ENCODE results near the gene ZFYVE9. TPM values are rescaled to one million over a fixed set of nuclear protein-coding genes. Genes with fewer than 3 reads are reported as not detected.
"Not testable (repeated sequence)": the region's sequence is repeated elsewhere in the genome, so short reads cannot be mapped to it uniquely, and the experiment has no call there.

The ZFYVE9 gene
- total RNA-seq, 1 donor, result 6.6 TPM

DNA sequence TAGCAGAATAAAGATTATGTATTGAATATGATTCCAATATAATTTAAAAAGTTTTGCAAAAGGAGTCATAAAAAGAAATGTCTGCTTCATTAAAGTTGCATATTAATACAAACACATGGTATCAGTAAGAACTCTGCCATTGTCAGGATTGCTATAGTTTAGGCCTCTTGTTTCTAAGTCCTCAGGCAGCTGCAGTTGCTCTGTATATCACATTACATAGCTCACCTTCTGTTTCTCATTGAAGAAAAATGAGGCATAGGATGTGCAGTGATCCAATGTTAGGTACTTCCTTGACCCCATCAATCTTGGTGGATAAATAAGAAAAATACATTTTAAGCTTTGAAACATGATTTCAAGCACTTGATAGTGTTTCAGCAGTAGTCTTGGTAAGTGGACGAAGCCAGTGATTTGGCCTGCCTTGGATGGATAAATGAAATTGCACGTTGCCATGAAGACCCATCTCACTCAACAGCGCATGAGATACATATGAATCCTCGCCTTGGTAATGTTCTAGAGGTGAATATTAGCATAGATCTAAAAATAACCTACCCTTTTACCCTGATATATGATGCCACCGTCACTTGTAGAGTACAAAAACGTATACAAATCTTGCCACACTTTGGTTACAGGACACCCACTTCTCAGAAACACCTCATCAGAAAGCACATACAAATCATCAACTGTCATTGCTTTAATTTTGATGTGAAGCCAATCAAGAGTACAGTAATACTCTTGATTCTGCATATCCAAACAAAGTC lies 25.3 kb downstream of the ZFYVE9 start:
- Histone ChIP-seq H3K27me3 (ENCODE audit: insufficient read depth, low read length) (no peaks in the 10 kb centered on the region), H3K9me3 (ENCODE audit: low read depth, low read length) (peaks cover 5% of the 10 kb centered on the region), H3K4me1 (ENCODE audit: insufficient read depth, low read length) (no peaks in the 10 kb centered on the region), H3K4me3 (ENCODE audit: low read length) (no peak overlapping the region)

DNA sequence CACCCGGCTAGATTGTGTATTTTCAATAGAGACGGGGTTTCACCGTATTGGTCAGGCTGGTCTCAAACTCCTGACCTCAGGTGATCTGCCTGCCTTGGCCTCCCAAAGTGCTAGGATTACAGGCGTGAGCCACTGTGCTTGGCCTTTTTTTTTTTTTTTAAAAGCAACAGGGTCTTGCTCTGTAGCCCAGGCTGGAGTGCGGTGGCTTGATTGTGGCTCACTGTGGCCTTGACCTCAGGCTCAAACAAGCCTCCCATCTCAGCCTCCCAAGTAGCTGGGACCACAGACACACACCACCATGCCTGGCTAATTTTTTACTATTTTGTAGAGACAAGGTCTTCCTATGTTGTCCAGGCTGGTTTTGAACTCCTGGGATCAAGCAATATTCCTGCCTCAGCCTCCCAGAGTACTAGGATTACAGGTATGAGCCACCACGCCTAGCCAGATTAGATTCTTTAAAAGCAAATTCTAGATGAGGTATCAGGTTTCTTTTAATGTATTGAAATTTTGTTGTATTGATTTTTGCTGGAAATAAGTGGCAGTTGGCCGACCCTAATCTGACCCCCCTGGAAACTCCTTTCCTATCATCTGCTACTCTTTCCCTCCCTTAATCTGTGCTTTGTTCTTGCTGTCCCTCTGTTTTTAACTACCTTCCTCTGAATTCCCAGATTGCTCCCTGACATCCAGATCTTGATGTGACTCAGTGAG lies 26.6 kb downstream of the ZFYVE9 start:
- Histone ChIP-seq H3K9me3 (ENCODE audit: low read depth, low read length) (peaks cover 5% of the 10 kb centered on the region), H3K4me3 (ENCODE audit: low read length) (no peak overlapping the region), H3K27me3 (ENCODE audit: insufficient read depth, low read length) (no peaks in the 10 kb centered on the region), H3K4me1 (ENCODE audit: insufficient read depth, low read length) (no peaks in the 10 kb centered on the region)

DNA sequence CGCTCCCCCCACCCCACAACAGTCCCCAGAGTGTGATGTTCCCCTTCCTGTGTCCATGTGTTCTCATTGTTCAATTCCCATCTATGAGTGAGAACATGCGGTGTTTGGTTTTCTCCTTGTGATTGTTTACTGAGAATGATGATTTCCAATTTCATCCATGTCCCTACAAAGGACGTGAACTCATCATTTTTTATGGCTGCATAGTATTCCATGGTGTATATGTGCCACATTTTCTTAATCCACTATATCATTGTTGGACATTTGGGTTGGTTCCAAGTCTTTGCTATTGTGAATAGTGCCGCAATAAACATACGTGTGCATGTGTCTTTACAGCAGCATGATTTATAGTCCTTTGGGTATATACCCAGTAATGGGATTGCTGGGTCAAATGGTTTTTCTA lies 29.3 kb downstream of the ZFYVE9 start:
- not testable (repeated sequence) for H3K9me3 ChIP-seq (ENCODE audit: low read depth, low read length); H3K4me1 ChIP-seq (ENCODE audit: insufficient read depth, low read length); H3K4me3 ChIP-seq (ENCODE audit: low read length); H3K27me3 ChIP-seq (ENCODE audit: insufficient read depth, low read length)

DNA sequence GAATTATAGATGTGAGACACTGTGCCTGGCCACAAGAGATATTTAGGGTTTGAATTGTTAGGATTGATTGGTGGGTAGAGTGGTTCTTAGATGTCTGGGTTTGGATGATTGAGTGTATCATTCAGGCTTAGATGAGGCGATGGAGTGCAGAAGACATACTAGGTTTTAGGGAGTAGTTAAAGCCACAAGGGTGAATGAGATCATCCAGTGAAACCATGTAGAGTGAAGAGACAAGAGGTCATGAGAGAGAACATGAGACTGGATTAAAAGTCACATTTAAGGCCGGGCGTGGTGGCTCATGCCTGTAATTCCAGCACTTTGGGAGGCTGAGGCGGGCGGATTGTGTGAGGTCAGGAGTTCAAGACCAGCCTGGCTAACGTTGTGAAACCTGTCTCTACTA lies 37.2 kb downstream of the ZFYVE9 start:
- Histone ChIP-seq H3K27me3 (ENCODE audit: insufficient read depth, low read length) (no peaks in the 10 kb centered on the region), H3K9me3 (ENCODE audit: low read depth, low read length) (no peaks in the 10 kb centered on the region), H3K4me3 (ENCODE audit: low read length) (no peak overlapping the region), H3K4me1 (ENCODE audit: insufficient read depth, low read length) (no peaks in the 10 kb centered on the region)

DNA sequence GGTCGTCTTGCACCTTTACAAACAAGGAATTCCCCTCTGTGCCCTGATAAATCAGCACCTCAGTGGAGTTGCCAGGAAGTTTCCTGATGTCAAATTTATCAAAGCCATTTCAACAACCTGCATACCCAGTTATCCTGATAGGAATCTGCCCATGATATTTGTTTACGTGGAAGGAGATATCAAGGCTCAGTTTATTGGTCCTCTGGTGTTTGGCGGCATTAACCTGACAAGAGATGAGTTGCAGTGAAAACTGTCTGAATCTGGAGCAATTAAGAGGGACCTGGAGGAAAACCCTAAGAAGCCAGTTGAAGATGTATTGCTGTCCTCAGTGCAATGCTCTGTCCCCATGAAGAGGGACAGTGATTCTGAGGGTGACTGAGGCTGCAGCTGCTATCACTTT lies 38.3 kb downstream of the ZFYVE9 start:
- Histone ChIP-seq H3K4me1 (ENCODE audit: insufficient read depth, low read length) (no peaks in the 10 kb centered on the region), H3K9me3 (ENCODE audit: low read depth, low read length) (no peaks in the 10 kb centered on the region)

DNA sequence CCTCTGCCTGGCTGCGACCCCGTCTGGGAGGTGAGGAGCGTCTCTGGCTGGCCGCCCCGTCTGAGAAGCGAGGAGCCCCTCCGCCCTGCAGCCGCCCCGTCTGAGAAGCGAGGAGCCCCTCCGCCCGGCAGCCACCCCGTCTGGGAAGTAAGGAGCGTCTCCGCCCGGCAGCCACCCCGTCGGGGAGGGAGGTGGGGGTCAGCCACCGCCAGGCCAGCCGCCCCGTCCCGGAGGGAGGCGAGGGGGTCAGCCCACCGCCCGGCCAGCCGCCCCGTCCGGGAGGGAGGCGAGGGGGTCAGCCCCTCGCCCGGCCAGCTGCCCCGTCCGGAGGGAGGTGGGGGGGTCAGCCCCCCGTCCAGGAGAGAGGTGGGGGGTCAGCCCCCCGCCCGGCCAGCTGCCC lies 39.9 kb downstream of the ZFYVE9 start:
- H3K9me3 ChIP-seq (ENCODE audit: low read depth, low read length); H3K27me3 ChIP-seq (ENCODE audit: insufficient read depth, low read length); H3K4me1 ChIP-seq (ENCODE audit: insufficient read depth, low read length); H3K4me3 ChIP-seq (ENCODE audit: low read length): not testable (repeated sequence)

More for the DNA sequence above, 38.3 kb downstream of the ZFYVE9 start:
- Histone ChIP-seq H3K27me3 (ENCODE audit: insufficient read depth, low read length) (no peaks in the 10 kb centered on the region), H3K4me3 (ENCODE audit: low read length) (no peak overlapping the region)

DNA sequence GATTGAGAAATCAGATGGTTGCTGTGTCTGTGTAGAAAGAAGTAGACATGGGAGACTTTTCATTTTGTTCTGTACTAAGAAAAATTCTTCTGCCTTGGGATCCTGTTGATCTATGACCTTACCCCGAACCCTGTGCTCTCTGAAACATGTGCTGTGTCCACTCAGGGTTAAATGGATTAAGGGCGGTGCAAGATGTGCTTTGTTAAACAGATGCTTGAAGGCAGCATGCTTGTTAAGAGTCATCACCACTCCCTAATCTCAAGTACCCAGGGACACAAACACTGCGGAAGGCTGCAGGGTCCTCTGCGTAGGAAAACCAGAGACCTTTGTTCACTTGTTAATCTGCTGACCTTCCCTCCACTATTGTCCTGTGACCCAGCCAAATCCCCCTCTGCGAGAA lies 40.4 kb downstream of the ZFYVE9 start:
- H3K4me3 ChIP-seq (ENCODE audit: low read length); H3K9me3 ChIP-seq (ENCODE audit: low read depth, low read length); H3K27me3 ChIP-seq (ENCODE audit: insufficient read depth, low read length); H3K4me1 ChIP-seq (ENCODE audit: insufficient read depth, low read length): not testable (repeated sequence)

DNA sequence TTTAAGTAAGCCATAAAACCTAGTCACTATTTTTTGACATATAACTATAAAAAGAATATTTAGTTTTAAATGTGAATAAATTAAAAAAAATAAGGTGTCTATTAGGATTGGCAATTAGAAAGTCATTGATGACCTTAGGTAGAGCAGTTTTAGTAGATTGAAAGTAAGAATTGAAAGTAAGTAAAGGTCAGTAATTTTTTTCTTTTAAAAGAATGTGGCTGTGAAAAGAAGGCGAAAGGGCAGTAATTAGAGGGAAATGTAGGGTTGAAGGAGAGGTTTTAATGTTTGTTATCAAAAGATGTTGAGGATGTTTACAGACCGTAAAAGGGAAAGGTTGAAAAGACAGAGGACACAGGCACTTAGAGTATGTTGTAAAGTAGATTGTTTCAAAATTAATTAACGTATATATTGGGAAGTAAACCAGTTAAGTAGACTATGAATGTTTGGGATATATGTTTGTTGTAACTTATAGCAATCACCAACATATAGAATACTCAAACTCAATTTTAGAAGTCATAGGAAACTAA lies 41.0 kb downstream of the ZFYVE9 start:
- Histone ChIP-seq H3K4me3 (ENCODE audit: low read length) (no peak overlapping the region), H3K9me3 (ENCODE audit: low read depth, low read length) (no peaks in the 10 kb centered on the region), H3K27me3 (ENCODE audit: insufficient read depth, low read length) (no peaks in the 10 kb centered on the region), H3K4me1 (ENCODE audit: insufficient read depth, low read length) (no peaks in the 10 kb centered on the region)

DNA sequence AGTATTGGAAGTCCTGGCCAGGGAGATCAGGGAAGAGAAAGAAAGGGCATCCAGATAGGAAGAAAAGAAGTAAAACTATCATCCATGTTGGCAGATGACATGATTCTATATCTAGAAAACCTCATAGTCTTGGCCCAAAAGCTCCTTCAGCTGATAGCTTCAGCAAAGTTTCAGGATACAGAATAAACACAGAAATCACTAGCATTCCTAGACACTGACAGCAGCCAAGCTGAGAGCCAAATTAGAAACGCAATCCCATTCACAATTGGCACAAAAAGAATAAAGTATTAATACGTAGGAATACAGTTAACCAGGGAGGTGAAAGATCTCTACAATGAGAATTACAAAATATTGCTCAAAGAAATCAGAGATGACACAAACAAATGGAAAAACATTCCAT lies 44.6 kb downstream of the ZFYVE9 start:
- Histone ChIP-seq H3K9me3 (ENCODE audit: low read depth, low read length) (no peaks in the 10 kb centered on the region), H3K4me3 (ENCODE audit: low read length) (no peak overlapping the region), H3K4me1 (ENCODE audit: insufficient read depth, low read length) (no peaks in the 10 kb centered on the region), H3K27me3 (ENCODE audit: insufficient read depth, low read length) (no peaks in the 10 kb centered on the region)

DNA sequence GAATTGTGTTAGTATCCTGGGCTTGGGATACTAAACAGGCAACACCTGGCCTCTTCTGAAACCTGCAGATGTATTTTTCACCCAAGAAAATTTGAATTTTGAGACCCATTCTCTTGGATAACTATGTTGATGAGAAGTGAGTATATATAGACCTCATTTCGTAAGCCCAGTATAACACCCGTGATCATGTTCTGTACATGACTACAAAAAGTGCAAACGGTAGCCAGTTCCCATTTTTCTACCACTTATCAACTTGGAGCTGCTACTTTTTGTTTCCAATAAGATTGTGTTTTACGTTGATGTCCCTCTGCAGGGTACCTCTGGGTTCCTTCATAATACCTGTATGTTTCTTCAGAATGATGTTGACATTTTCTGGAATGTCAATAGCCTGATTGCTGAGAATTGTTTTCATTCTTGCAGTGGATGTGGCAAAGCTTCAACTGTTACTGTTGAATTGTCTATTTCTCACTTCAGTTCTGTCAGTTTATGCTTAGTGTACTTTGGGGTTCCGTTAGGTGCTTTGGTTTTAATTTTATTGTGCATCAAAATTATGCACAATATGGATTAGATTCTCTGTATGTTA lies 48.1 kb downstream of the ZFYVE9 start:
- H3K27me3 ChIP-seq (ENCODE audit: insufficient read depth, low read length), result no peaks in the 10 kb centered on the region
- H3K4me1 ChIP-seq (ENCODE audit: insufficient read depth, low read length), result no peaks in the 10 kb centered on the region
- H3K9me3 ChIP-seq (ENCODE audit: low read depth, low read length), result no peaks in the 10 kb centered on the region
- H3K4me3 ChIP-seq (ENCODE audit: low read length), result no peak overlapping the region

DNA sequence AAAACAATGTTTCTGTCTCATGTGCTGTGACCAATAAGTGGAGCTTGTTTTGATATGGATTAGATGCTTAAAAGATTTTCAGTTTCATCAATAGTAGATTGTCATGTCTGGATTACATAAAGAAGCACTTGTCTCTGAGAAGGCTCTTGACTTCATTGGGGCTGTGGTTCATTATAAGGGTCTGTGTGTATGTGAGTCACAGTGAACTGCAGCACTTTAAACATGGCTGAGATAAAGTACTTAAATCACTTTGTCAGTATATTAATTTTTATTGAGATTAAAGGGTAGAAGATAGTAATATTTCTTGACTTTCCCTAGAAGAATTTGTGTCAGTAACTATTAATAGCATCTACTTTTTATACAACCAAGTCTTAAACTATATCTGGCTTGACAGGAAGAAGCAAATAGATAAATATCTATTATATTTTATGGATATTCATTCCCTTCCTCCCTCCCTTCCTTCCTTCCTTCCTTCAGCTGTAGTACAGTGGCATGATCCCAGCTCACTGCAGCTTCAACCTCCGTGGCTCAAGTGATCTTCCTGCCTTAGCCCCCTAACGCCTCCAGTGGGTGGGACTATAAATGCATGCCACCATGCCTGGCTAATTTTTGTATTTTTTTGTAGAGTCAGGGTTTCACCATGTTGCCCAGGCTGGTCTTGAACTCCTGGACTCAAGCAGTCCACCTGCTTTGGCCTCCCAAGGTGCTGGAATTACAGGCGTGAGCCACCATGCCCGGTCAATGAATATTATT lies 48.8 kb downstream of the ZFYVE9 start:
- Histone ChIP-seq H3K27me3 (ENCODE audit: insufficient read depth, low read length) (no peaks in the 10 kb centered on the region), H3K9me3 (ENCODE audit: low read depth, low read length) (no peaks in the 10 kb centered on the region), H3K4me3 (ENCODE audit: low read length) (no peak overlapping the region), H3K4me1 (ENCODE audit: insufficient read depth, low read length) (no peaks in the 10 kb centered on the region)

DNA sequence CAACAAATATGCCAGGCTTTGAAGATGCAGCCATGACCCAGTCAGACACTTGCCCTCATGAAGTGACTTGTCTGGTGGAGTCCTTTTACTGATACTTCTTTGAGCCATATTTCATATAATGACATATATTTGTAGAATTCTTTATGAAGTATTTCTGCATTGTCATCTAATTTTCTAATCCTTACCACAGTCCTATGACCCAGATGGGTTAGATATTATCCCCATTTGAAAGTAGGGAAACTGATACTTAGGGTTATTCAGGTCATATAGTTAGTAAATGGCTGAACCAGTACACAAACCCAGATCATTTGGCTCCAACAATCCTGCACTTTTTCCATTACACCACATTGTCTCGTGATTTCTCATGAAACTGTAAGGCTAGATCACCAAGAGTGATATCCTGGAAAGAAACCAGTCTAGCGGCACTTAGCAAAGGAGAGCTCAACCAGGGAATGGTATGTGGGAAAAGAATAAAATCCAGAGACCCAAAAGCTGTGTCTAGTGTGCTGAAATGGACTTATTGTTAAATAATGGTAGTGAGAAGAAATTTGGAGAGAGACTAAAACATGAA lies 49.6 kb downstream of the ZFYVE9 start:
- H3K4me3 ChIP-seq (ENCODE audit: low read length), result no peak overlapping the region
- no peaks in the 10 kb centered on the region for H3K27me3 ChIP-seq (ENCODE audit: insufficient read depth, low read length)
- H3K9me3 ChIP-seq (ENCODE audit: low read depth, low read length), result no peaks in the 10 kb centered on the region
- no peaks in the 10 kb centered on the region for H3K4me1 ChIP-seq (ENCODE audit: insufficient read depth, low read length)

DNA sequence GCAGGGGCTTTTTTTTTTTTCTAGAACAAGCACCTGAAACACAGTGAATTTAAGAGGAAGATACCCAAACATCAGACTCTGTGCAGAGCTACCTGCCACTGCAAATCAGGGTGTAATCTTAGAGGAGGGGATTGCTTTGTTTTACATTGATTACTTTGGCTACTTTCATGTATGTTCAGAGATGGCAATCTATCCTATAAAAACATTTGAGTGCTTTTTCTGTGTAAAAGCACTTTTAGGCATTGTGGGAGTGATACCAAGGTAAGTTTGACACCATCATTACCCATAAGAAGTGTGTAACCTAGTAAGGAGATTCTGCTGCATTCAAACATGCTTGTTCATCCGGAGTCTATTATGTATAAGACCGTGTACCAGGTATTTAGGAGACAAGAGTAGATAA lies 50.1 kb downstream of the ZFYVE9 start:
- Histone ChIP-seq H3K27me3 (ENCODE audit: insufficient read depth, low read length) (no peaks in the 10 kb centered on the region), H3K9me3 (ENCODE audit: low read depth, low read length) (no peaks in the 10 kb centered on the region), H3K4me3 (ENCODE audit: low read length) (no peak overlapping the region), H3K4me1 (ENCODE audit: insufficient read depth, low read length) (no peaks in the 10 kb centered on the region)

DNA sequence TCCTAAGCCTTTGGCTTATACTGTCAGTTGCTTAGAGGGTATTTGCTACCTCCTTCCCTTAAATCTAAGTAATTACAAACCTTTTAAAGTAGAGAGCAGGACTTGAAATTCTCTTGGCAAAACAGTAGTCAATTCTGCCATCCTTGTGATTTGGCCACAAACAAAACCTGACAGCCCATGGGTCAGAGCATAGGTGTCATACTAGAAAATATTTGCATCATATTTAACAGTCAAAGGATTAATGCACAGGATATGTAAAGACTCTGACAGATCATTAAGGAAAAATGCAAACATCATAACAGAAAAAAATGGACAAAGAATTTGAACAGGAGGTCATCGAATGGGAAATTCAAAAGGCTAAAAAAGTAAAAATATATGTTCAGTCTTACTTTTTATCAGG lies 50.5 kb downstream of the ZFYVE9 start:
- no peaks in the 10 kb centered on the region for H3K27me3 ChIP-seq (ENCODE audit: insufficient read depth, low read length)
- no peaks in the 10 kb centered on the region for H3K9me3 ChIP-seq (ENCODE audit: low read depth, low read length)
- no peak overlapping the region for H3K4me3 ChIP-seq (ENCODE audit: low read length)
- no peaks in the 10 kb centered on the region for H3K4me1 ChIP-seq (ENCODE audit: insufficient read depth, low read length)

DNA sequence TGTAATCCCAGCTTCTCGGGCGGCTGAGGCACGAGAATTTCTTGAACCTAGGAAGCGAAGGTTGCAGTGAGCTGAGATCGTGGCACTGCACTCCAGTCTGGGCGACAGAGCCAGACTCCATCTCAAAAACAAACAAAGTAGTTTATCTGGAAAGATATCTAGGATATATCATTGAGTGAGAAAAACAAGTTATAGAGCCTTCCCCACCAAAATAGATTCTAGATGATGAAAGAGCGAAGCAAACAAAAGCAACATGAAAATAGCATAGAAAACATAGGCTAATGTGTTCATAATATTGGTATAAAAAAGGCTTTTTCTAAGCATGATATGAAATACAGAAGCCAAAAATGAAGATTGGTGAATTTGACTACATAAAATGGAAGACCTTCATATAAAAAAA lies 52.1 kb downstream of the ZFYVE9 start:
- no peaks in the 10 kb centered on the region for H3K27me3 ChIP-seq (ENCODE audit: insufficient read depth, low read length)
- H3K4me1 ChIP-seq (ENCODE audit: insufficient read depth, low read length), result no peaks in the 10 kb centered on the region
- no peaks in the 10 kb centered on the region for H3K9me3 ChIP-seq (ENCODE audit: low read depth, low read length)
- no peak overlapping the region for H3K4me3 ChIP-seq (ENCODE audit: low read length)

Data from mononuclear cell (primary cell).